ENCODE results near the gene GFRA3.

Gene GFRA3

GRCh38 chr5:138246822-138247221 lies 27.6 kb downstream of the GFRA3 start:
- TF ChIP-seq SUZ12 (IDR thresholded peaks at IDR 0.05; ENCODE audit: extremely low read depth, insufficient read depth, insufficient read length): no peak
- TF ChIP-seq ZNF274 (IDR thresholded peaks at IDR 0.05; ENCODE audit: low read depth, low read length): no peak
- no peak for TF ChIP-seq YY1 (IDR thresholded peaks at IDR 0.05; ENCODE audit: insufficient read depth, insufficient read length)

DNA sequence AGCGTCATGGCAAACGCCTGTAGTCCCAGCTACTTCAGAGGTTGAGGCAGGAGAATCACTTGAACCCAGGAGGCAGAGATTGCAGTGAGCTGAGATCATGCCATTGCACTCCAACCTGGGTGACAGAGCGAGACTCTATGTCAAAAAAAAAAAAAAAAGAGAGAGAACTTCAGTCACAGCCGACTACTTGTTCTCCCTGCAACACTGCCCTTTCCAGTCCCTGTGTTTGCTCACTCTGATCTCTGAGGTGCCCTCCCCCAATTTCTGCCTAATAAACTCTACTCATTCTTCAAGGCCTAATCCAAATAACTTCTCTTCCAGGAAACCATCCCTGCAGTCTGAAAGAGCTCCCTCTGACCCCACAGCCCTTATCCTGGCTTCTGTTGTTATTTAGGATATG lies 28.1 kb downstream of the GFRA3 start:
- Histone ChIP-seq H3K36me3 (ENCODE audit: insufficient read depth, insufficient read length, low read length) (no peaks in the 10 kb centered on the region), H3K9ac (ENCODE audit: insufficient read length, low read depth) (no peak overlapping the region), H3K27me3 (ENCODE audit: insufficient read depth, insufficient read length) (peaks cover 14% of the 10 kb centered on the region), H3K4me3 (ENCODE audit: insufficient read length, low read depth) (no peak overlapping the region), H3K9me3 (ENCODE audit: insufficient read depth, low read length) (no peaks in the 10 kb centered on the region), H3K4me1 (ENCODE audit: insufficient read depth, insufficient read length) (peaks cover 11% of the 10 kb centered on the region)
- DNase-seq (ENCODE audit: low read depth, low spot score): no peak
- TF ChIP-seq ZNF274 (IDR thresholded peaks at IDR 0.05; ENCODE audit: low read depth, low read length) (no peak), SUZ12 (IDR thresholded peaks at IDR 0.05; ENCODE audit: extremely low read depth, insufficient read depth, insufficient read length) (no peak), YY1 (IDR thresholded peaks at IDR 0.05; ENCODE audit: insufficient read depth, insufficient read length) (no peak)

More at GRCh38 chr5:138246822-138247221, 27.6 kb downstream of the GFRA3 start:
- Histone ChIP-seq H3K4me1 (ENCODE audit: insufficient read depth, insufficient read length) (peaks cover 11% of the 10 kb centered on the region), H3K27me3 (ENCODE audit: insufficient read depth, insufficient read length) (peaks cover 9% of the 10 kb centered on the region), H3K4me3 (ENCODE audit: insufficient read length, low read depth) (no peak overlapping the region), H3K9me3 (ENCODE audit: insufficient read depth, low read length) (no peaks in the 10 kb centered on the region), H3K36me3 (ENCODE audit: insufficient read depth, insufficient read length, low read length) (no peaks in the 10 kb centered on the region), H3K9ac (ENCODE audit: insufficient read length, low read depth) (no peak overlapping the region)
- DNase-seq (ENCODE audit: low read depth, low spot score): no peak

DNA sequence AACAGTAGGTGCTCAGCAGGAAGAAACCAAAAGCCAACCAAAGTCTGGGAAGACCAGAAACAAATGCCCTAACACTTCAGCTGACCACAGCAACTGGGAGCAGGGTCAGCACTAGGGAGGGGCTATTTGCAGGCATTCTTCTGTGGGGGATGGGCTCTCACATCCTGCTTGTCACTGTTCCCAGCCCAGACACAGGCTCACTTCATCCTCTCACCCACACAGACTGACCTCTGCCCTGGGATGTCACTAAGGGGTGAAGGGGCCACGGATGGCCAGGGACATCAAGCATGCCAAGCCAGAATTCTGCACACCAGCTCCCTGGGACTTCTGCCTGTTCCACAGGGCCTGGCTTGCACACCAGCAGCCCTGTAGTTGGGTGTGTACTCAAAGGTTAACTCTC lies 28.7 kb downstream of the GFRA3 start:
- peaks cover 20% of the 10 kb centered on the region for H3K27me3 ChIP-seq (ENCODE audit: insufficient read depth, insufficient read length)
- TF ChIP-seq YY1 (IDR thresholded peaks at IDR 0.05; ENCODE audit: insufficient read depth, insufficient read length): no peak
- no peak for TF ChIP-seq SUZ12 (IDR thresholded peaks at IDR 0.05; ENCODE audit: extremely low read depth, insufficient read depth, insufficient read length)
- no peak for TF ChIP-seq ZNF274 (IDR thresholded peaks at IDR 0.05; ENCODE audit: low read depth, low read length)
- H3K4me1 ChIP-seq (ENCODE audit: insufficient read depth, insufficient read length): peaks cover 11% of the 10 kb centered on the region
- no peaks in the 10 kb centered on the region for H3K36me3 ChIP-seq (ENCODE audit: insufficient read depth, insufficient read length, low read length)
- H3K4me3 ChIP-seq (ENCODE audit: insufficient read length, low read depth): no peak overlapping the region
- peak overlapping the region; percentile 59 for H3K9ac ChIP-seq (ENCODE audit: insufficient read length, low read depth)
- DNase-seq (ENCODE audit: low read depth, low spot score): no peak
- no peaks in the 10 kb centered on the region for H3K9me3 ChIP-seq (ENCODE audit: insufficient read depth, low read length)

- no peaks in the 10 kb centered on the region for H3K36me3 ChIP-seq (ENCODE audit: insufficient read depth, insufficient read length, low read length)
- H3K4me1 ChIP-seq (ENCODE audit: insufficient read depth, insufficient read length): peaks cover 11% of the 10 kb centered on the region
- no peak for TF ChIP-seq ZNF274 (IDR thresholded peaks at IDR 0.05; ENCODE audit: low read depth, low read length)
- TF ChIP-seq SUZ12 (IDR thresholded peaks at IDR 0.05; ENCODE audit: extremely low read depth, insufficient read depth, insufficient read length): no peak
- no peak for TF ChIP-seq YY1 (IDR thresholded peaks at IDR 0.05; ENCODE audit: insufficient read depth, insufficient read length)
- H3K9me3 ChIP-seq (ENCODE audit: insufficient read depth, low read length): no peaks in the 10 kb centered on the region
- no peak overlapping the region for H3K4me3 ChIP-seq (ENCODE audit: insufficient read length, low read depth)
- H3K9ac ChIP-seq (ENCODE audit: insufficient read length, low read depth): no peak overlapping the region
- peaks cover 37% of the 10 kb centered on the region for H3K27me3 ChIP-seq (ENCODE audit: insufficient read depth, insufficient read length)
- DNase-seq (ENCODE audit: low read depth, low spot score): no peak
Measured at GRCh38 chr5:138243794-138244193, 30.6 kb downstream of the GFRA3 start.

DNA sequence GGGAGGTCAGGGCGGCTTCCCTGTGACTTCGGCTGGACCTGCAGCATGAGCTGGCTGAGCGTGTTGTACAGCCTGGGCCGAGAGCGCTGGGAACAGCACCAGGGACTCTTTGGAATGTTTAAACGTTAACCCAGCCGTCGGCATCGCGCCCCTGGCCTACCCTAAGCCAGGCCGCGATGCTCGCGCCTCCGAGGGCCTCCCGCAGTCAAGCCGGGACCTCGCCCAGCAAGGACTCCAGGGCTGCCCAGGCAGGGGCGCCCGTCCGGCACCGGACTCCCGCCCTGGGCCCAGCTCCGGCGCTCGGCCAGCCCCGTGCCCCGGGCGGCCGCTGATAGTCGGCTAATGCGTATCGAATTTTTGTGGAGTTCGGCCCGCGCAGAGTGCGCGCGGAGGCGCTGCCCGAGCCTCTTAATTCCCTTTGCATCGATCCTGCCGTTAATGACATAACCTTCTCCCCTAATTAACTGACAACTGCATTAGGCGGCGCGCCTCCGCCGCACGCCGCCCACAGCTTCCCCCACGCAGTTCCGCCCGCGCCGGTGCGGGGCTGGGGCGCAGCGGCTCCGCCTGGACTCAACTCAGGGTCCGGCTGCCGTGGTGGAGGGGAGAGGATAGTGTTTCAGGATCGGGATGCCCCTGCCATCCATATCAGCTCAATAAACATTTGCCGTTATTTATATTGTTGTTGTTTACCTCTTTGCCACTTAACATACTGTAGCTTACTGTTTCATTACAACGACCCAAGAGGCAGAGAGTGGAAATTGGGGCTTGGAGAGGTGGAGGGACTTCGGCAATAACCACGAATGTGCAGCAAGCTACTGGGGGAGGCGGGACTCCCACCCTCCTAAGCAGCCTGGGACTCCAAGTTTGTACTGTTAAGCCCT lies 32.5 kb downstream of the GFRA3 start:
- no peak for TF ChIP-seq SUZ12 (IDR thresholded peaks at IDR 0.05; ENCODE audit: extremely low read depth, insufficient read depth, insufficient read length)
- no peak for TF ChIP-seq ZNF274 (IDR thresholded peaks at IDR 0.05; ENCODE audit: low read depth, low read length)
- no peak for TF ChIP-seq YY1 (IDR thresholded peaks at IDR 0.05; ENCODE audit: insufficient read depth, insufficient read length)
- Histone ChIP-seq H3K9me3 (ENCODE audit: insufficient read depth, low read length) (no peaks in the 10 kb centered on the region), H3K27me3 (ENCODE audit: insufficient read depth, insufficient read length) (peaks cover 37% of the 10 kb centered on the region), H3K36me3 (ENCODE audit: insufficient read depth, insufficient read length, low read length) (no peaks in the 10 kb centered on the region), H3K4me3 (ENCODE audit: insufficient read length, low read depth) (peak overlapping the region; percentile 36), H3K4me1 (ENCODE audit: insufficient read depth, insufficient read length) (peaks cover 11% of the 10 kb centered on the region), H3K9ac (ENCODE audit: insufficient read length, low read depth) (peak overlapping the region; percentile 74)
- DNase-seq (ENCODE audit: low read depth, low spot score): no peak

GRCh38 chr5:138240650-138241385 lies 33.6 kb downstream of the GFRA3 start:
- no peak for DNase-seq (ENCODE audit: low read depth, low spot score)
- H3K4me1 ChIP-seq (ENCODE audit: insufficient read depth, insufficient read length): peaks cover 11% of the 10 kb centered on the region
- peaks cover 37% of the 10 kb centered on the region for H3K27me3 ChIP-seq (ENCODE audit: insufficient read depth, insufficient read length)
- H3K36me3 ChIP-seq (ENCODE audit: insufficient read depth, insufficient read length, low read length): no peaks in the 10 kb centered on the region
- H3K4me3 ChIP-seq (ENCODE audit: insufficient read length, low read depth): no peak overlapping the region
- TF ChIP-seq SUZ12 (IDR thresholded peaks at IDR 0.05; ENCODE audit: extremely low read depth, insufficient read depth, insufficient read length) (no peak), ZNF274 (IDR thresholded peaks at IDR 0.05; ENCODE audit: low read depth, low read length) (no peak), YY1 (IDR thresholded peaks at IDR 0.05; ENCODE audit: insufficient read depth, insufficient read length) (no peak)
- H3K9ac ChIP-seq (ENCODE audit: insufficient read length, low read depth): no peak overlapping the region
- H3K9me3 ChIP-seq (ENCODE audit: insufficient read depth, low read length): no peaks in the 10 kb centered on the region

DNA sequence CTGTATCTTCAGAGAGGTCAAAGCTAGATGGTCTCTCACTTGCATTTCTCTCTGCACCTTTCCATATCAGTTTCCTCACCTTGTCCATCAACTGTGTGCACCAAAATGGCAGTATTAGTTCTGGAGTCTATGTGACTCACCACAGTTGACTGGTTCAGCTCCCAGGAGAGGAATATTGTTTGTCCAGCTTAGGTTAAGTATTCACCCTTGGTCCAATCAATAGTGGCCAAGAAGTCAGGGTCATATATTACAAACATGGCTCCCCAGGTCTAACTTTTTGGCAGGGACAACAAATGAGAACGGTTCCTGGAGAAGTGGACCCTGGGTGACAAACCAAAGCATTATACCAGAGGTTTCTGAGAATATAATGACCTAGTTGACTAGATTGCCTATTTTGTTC lies 36.4 kb downstream of the GFRA3 start:
- TF ChIP-seq YY1 (IDR thresholded peaks at IDR 0.05; ENCODE audit: insufficient read depth, insufficient read length) (no peak), ZNF274 (IDR thresholded peaks at IDR 0.05; ENCODE audit: low read depth, low read length) (no peak), SUZ12 (IDR thresholded peaks at IDR 0.05; ENCODE audit: extremely low read depth, insufficient read depth, insufficient read length) (no peak)
- DNase-seq (ENCODE audit: low read depth, low spot score): no peak
- no peaks in the 10 kb centered on the region for H3K36me3 ChIP-seq (ENCODE audit: insufficient read depth, insufficient read length, low read length)
- H3K27me3 ChIP-seq (ENCODE audit: insufficient read depth, insufficient read length): peaks cover 37% of the 10 kb centered on the region
- H3K4me1 ChIP-seq (ENCODE audit: insufficient read depth, insufficient read length): peaks cover 3% of the 10 kb centered on the region
- H3K4me3 ChIP-seq (ENCODE audit: insufficient read length, low read depth): no peak overlapping the region
- H3K9me3 ChIP-seq (ENCODE audit: insufficient read depth, low read length): no peaks in the 10 kb centered on the region
- no peak overlapping the region for H3K9ac ChIP-seq (ENCODE audit: insufficient read length, low read depth)

All from NT2/D1 (cell line).